ENCODE data around the gene PRORP.
"Not testable (repeated sequence)": the region's sequence is repeated elsewhere in the genome, so short reads cannot be mapped to it uniquely, and the experiment has no call there.

PRORP gene

GRCh38 chr14:35121887-35122695, at the start of gene PRORP, which contains the start of gene PPP2R3C:
TSS of gene PRORP (plus strand) at chr14:35122552. CDS start at chr14:35123246, 694 bp downstream.
TSS of gene PPP2R3C (minus strand) at chr14:35121990. CDS start at chr14:35121959, 31 bp downstream.
- peak; percentile 62 to 99 (median 88) for DNase-seq

GRCh38 chr14:35073486-35073885, 48.9 kb upstream of the PRORP start:
- no peak for DNase-seq

GRCh38 chr14:35078082-35078481, 44.3 kb upstream of the PRORP start:
- no peak for DNase-seq

GRCh38 chr14:35079742-35080141, 42.6 kb upstream of the PRORP start:
- no peak for DNase-seq

GRCh38 chr14:35083530-35084150, 38.7 kb upstream of the PRORP start:
- DNase-seq, result no peak

- no peak for DNase-seq
Observed at GRCh38 chr14:35085441-35085840, 36.9 kb upstream of the PRORP start.

GRCh38 chr14:35088514-35088913, 33.8 kb upstream of the PRORP start:
- DNase-seq, result no peak

- not testable (repeated sequence) for DNase-seq
Observed at GRCh38 chr14:35094645-35095044, 27.7 kb upstream of the PRORP start.

- DNase-seq, result no peak
Observed at GRCh38 chr14:35107866-35108265, 14.5 kb upstream of the PRORP start.

- no peak for DNase-seq
Observed at GRCh38 chr14:35112641-35113040, 9.7 kb upstream of the PRORP start.

- no peak for DNase-seq
Observed at GRCh38 chr14:35113308-35113950, 8.9 kb upstream of the PRORP start.

GRCh38 chr14:35114036-35114435, 8.3 kb upstream of the PRORP start:
- no peak for DNase-seq

GRCh38 chr14:35116242-35116641, 6.1 kb upstream of the PRORP start:
- DNase-seq, result no peak

- DNase-seq, result no peak
Observed at GRCh38 chr14:35117112-35117511, 5.2 kb upstream of the PRORP start.

GRCh38 chr14:35121026-35121886, 1.1 kb upstream of the PRORP start:
- no peak for DNase-seq

- peak in 5 of 51 donors; percentile 42 to 89 (median 50) for DNase-seq
Observed at GRCh38 chr14:35122696-35123387, 490 bp downstream of the PRORP start.

GRCh38 chr14:35123388-35123703, 994 bp downstream of the PRORP start:
- no peak for DNase-seq

GRCh38 chr14:35124127-35124526, 1.8 kb downstream of the PRORP start:
- no peak for DNase-seq

- no peak for DNase-seq
Observed at GRCh38 chr14:35133542-35134328, 11.4 kb downstream of the PRORP start.
